ENCODE measurements around the gene KCNQ1. TPM values are rescaled to one million over a fixed set of nuclear protein-coding genes. Genes with fewer than 3 reads are reported as not detected.

KCNQ1 gene
- total RNA-seq, 1 experiment from 2014 or later: 2.5 TPM

GRCh38 chr11:2701230-2701629 lies 256.4 kb downstream of the KCNQ1 start:
- H3K27me3 Mint-ChIP-seq (ENCODE audit: low read depth): peaks cover 57% of the 10 kb centered on the region
- H3K27ac Mint-ChIP-seq: no peak overlapping the region; the same call in 1 of the 2 replicates
- CTCF ChIA-PET: interaction anchor here (0.6 to 2.6 kb wide), 2 partner anchors 8 to 171 kb away, joined by 4 to 16 read pairs; no protein-coding TSS in a partner anchor
- H3K4me3 Mint-ChIP-seq: peak overlapping the region; percentile 51; the same call in 1 of the 2 replicates
- DNase-seq (ENCODE audit: low spot score) (peak; percentile 5), ATAC-seq (no peak)
- TF ChIP-seq ELF4 (CRISPR knock-in tag; IDR thresholded peaks at IDR 0.05; ENCODE audit: low read depth) (no peak), ATF2 (CRISPR knock-in tag; IDR thresholded peaks at IDR 0.05; ENCODE audit: borderline replicate concordance, low read depth) (no peak), AFF4 (CRISPR knock-in tag; IDR thresholded peaks at IDR 0.05; ENCODE audit: borderline replicate concordance) (no peak), PRDM15 (CRISPR knock-in tag; IDR thresholded peaks at IDR 0.05) (no peak), ERG (CRISPR knock-in tag; IDR thresholded peaks at IDR 0.05) (no peak), ZNF512 (CRISPR knock-in tag; IDR thresholded peaks at IDR 0.05; ENCODE audit: borderline replicate concordance) (no peak), AR (CRISPR knock-in tag; IDR thresholded peaks at IDR 0.05) (no peak)
- POLR2A ChIA-PET: no interaction called here
- peaks cover 22% of the 10 kb centered on the region for H3K36me3 Mint-ChIP-seq
- H3K4me1 Mint-ChIP-seq: peaks cover 54% of the 10 kb centered on the region
- peaks cover 12% of the 10 kb centered on the region for H3K9me3 Mint-ChIP-seq

- peaks cover 65% of the 10 kb centered on the region for H3K27me3 Mint-ChIP-seq (ENCODE audit: low read depth)
- peaks cover 19% of the 10 kb centered on the region for H3K36me3 Mint-ChIP-seq
- no peak for ATAC-seq
- ChIA-PET CTCF (interaction anchor here (0.6 to 2.6 kb wide), 4 partner anchors 9 to 190 kb away, joined by 4 to 16 read pairs (median 7); no protein-coding TSS in a partner anchor), POLR2A (interaction anchor here (0.6 kb wide), 1 partner anchor 153 kb away, joined by 3 read pairs; no protein-coding TSS in a partner anchor)
- no peak overlapping the region for H3K4me3 Mint-ChIP-seq
- peak; percentile 6 for DNase-seq (ENCODE audit: low spot score)
- peaks cover 46% of the 10 kb centered on the region for H3K4me1 Mint-ChIP-seq
- H3K27ac Mint-ChIP-seq: peak overlapping the region; percentile 9
- peaks cover 14% of the 10 kb centered on the region for H3K9me3 Mint-ChIP-seq
- TF ChIP-seq GTF2I (CRISPR knock-in tag; conservative IDR thresholded peaks at IDR 0.05) (no peak), USF2 (CRISPR knock-in tag; IDR thresholded peaks at IDR 0.05) (no peak), ATF3 (CRISPR knock-in tag; conservative IDR thresholded peaks at IDR 0.05) (no peak), ATF6 (CRISPR knock-in tag; IDR thresholded peaks at IDR 0.05) (no peak), TEAD4 (CRISPR knock-in tag; IDR thresholded peaks at IDR 0.05) (no peak), TP53 (CRISPR knock-in tag; IDR thresholded peaks at IDR 0.05) (no peak)
Measured at GRCh38 chr11:2701898-2702434, 257.2 kb downstream of the KCNQ1 start.

All from WTC11 (cell line).